Measurements from ENCODE around the gene LMTK2.
A peak's percentile ranks its signal among the peaks of the same experiment; 100 is the strongest.

LMTK2 gene

DNA sequence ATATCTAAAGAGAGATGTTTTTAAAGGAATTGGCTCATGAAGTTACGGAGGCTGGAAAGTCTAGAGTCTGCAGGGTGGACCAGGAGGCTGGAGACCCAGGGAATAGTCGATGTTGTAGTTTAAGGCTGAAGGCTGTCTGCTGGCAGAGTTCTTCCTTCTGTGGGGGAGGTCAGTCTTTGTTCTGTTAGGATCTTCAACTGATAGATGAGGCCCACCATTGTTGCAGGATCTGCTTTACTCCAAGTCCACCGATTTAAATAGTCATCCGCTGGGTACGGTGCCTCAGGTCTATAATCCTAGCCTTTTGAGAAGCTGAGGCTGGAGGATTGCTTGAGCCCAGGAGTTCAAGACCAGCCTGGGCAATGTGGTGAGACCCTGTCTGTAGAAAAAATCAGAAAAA, 50.0 kb downstream of the LMTK2 start:
- H3K9me3 ChIP-seq (ENCODE audit: insufficient read depth, low read length): no peaks in the 10 kb centered on the region
- no peaks in the 10 kb centered on the region for H3K27me3 ChIP-seq (ENCODE audit: insufficient read depth, insufficient read length)
- DNase-seq (ENCODE audit: low read depth, low spot score): no peak
- H3K36me3 ChIP-seq (ENCODE audit: insufficient read depth, insufficient read length, low read length): peaks cover 42% of the 10 kb centered on the region
- H3K4me1 ChIP-seq (ENCODE audit: insufficient read depth, insufficient read length): no peaks in the 10 kb centered on the region
- H3K9ac ChIP-seq (ENCODE audit: insufficient read length, low read depth): no peak overlapping the region
- H3K4me3 ChIP-seq (ENCODE audit: insufficient read length, low read depth): no peak overlapping the region
- TF ChIP-seq ZNF274 (IDR thresholded peaks at IDR 0.05; ENCODE audit: low read depth, low read length): no peak
- no peak for TF ChIP-seq SUZ12 (IDR thresholded peaks at IDR 0.05; ENCODE audit: extremely low read depth, insufficient read depth, insufficient read length)
- no peak for TF ChIP-seq YY1 (IDR thresholded peaks at IDR 0.05; ENCODE audit: insufficient read depth, insufficient read length)

- no peak for DNase-seq (ENCODE audit: low read depth, low spot score)
- TF ChIP-seq YY1 (IDR thresholded peaks at IDR 0.05; ENCODE audit: insufficient read depth, insufficient read length) (no peak), ZNF274 (IDR thresholded peaks at IDR 0.05; ENCODE audit: low read depth, low read length) (no peak), SUZ12 (IDR thresholded peaks at IDR 0.05; ENCODE audit: extremely low read depth, insufficient read depth, insufficient read length) (no peak)
- Histone ChIP-seq H3K4me1 (ENCODE audit: insufficient read depth, insufficient read length) (no peaks in the 10 kb centered on the region), H3K9ac (ENCODE audit: insufficient read length, low read depth) (no peak overlapping the region), H3K36me3 (ENCODE audit: insufficient read depth, insufficient read length, low read length) (peaks cover 36% of the 10 kb centered on the region), H3K27me3 (ENCODE audit: insufficient read depth, insufficient read length) (no peaks in the 10 kb centered on the region), H3K4me3 (ENCODE audit: insufficient read length, low read depth) (no peak overlapping the region), H3K9me3 (ENCODE audit: insufficient read depth, low read length) (no peaks in the 10 kb centered on the region)
Measured at GRCh38 chr7:98157761-98158160, 51.1 kb downstream of the LMTK2 start.

DNA sequence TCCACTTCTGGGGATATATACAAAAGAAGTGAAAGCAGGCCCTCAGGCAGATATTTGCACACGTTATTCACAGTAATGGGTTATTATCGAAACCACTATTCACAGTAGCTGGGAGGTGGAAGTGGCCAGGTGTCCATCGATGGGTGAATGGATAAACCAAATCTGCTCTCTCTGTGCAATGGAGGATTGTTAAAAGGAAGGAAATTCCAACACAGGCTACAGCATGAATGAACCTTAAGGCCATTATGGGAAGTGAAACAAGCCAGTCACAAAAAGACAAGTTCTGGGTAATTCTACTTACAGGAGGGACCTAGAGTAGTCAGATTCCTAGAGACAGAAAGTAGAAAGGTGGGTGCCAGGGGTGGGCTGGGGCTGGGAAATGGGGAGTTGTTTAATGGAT, 56.1 kb downstream of the LMTK2 start:
- Histone ChIP-seq H3K9me3 (ENCODE audit: insufficient read depth, low read length) (no peaks in the 10 kb centered on the region), H3K9ac (ENCODE audit: insufficient read length, low read depth) (no peak overlapping the region), H3K4me3 (ENCODE audit: insufficient read length, low read depth) (no peak overlapping the region), H3K27me3 (ENCODE audit: insufficient read depth, insufficient read length) (no peaks in the 10 kb centered on the region), H3K4me1 (ENCODE audit: insufficient read depth, insufficient read length) (no peaks in the 10 kb centered on the region), H3K36me3 (ENCODE audit: insufficient read depth, insufficient read length, low read length) (peaks cover 10% of the 10 kb centered on the region)
- DNase-seq (ENCODE audit: low read depth, low spot score): no peak
- TF ChIP-seq YY1 (IDR thresholded peaks at IDR 0.05; ENCODE audit: insufficient read depth, insufficient read length) (no peak), SUZ12 (IDR thresholded peaks at IDR 0.05; ENCODE audit: extremely low read depth, insufficient read depth, insufficient read length) (no peak), ZNF274 (IDR thresholded peaks at IDR 0.05; ENCODE audit: low read depth, low read length) (no peak)

DNA sequence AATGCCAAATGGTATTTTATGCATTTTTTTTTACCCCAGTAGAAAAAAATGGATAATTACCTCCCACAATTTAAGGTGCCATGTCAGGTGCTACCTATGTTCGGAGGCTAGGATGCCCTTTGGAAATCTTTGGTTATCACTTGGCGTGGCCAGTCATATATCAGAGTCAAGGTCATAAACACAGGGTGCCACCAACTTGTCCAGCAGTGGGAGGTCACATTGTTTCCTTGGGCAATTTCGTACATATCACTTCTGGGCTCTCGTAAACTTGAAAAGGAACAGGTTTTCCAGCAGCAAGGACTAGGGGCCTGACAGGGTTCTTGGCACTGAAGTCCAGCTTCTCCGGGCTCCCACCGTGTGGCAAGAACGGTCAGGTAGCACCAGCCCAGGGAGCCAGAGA, 56.6 kb downstream of the LMTK2 start:
- H3K27me3 ChIP-seq (ENCODE audit: insufficient read depth, insufficient read length): no peaks in the 10 kb centered on the region
- no peak for TF ChIP-seq YY1 (IDR thresholded peaks at IDR 0.05; ENCODE audit: insufficient read depth, insufficient read length)
- TF ChIP-seq SUZ12 (IDR thresholded peaks at IDR 0.05; ENCODE audit: extremely low read depth, insufficient read depth, insufficient read length): no peak
- no peak for TF ChIP-seq ZNF274 (IDR thresholded peaks at IDR 0.05; ENCODE audit: low read depth, low read length)
- no peaks in the 10 kb centered on the region for H3K4me1 ChIP-seq (ENCODE audit: insufficient read depth, insufficient read length)
- no peak for DNase-seq (ENCODE audit: low read depth, low spot score)
- H3K36me3 ChIP-seq (ENCODE audit: insufficient read depth, insufficient read length, low read length): peaks cover 10% of the 10 kb centered on the region
- H3K4me3 ChIP-seq (ENCODE audit: insufficient read length, low read depth): no peak overlapping the region
- no peaks in the 10 kb centered on the region for H3K9me3 ChIP-seq (ENCODE audit: insufficient read depth, low read length)
- H3K9ac ChIP-seq (ENCODE audit: insufficient read length, low read depth): no peak overlapping the region

- no peak for DNase-seq (ENCODE audit: low read depth, low spot score)
- Histone ChIP-seq H3K9ac (ENCODE audit: insufficient read length, low read depth) (no peak overlapping the region), H3K4me3 (ENCODE audit: insufficient read length, low read depth) (no peak overlapping the region), H3K4me1 (ENCODE audit: insufficient read depth, insufficient read length) (no peaks in the 10 kb centered on the region), H3K36me3 (ENCODE audit: insufficient read depth, insufficient read length, low read length) (peaks cover 10% of the 10 kb centered on the region), H3K27me3 (ENCODE audit: insufficient read depth, insufficient read length) (no peaks in the 10 kb centered on the region), H3K9me3 (ENCODE audit: insufficient read depth, low read length) (no peaks in the 10 kb centered on the region)
- no peak for TF ChIP-seq ZNF274 (IDR thresholded peaks at IDR 0.05; ENCODE audit: low read depth, low read length)
Measured at GRCh38 chr7:98163704-98164494, 57.2 kb downstream of the LMTK2 start.

- H3K9me3 ChIP-seq (ENCODE audit: insufficient read depth, low read length): no peaks in the 10 kb centered on the region
- H3K27me3 ChIP-seq (ENCODE audit: insufficient read depth, insufficient read length): no peaks in the 10 kb centered on the region
- H3K9ac ChIP-seq (ENCODE audit: insufficient read length, low read depth): no peak overlapping the region
- H3K4me3 ChIP-seq (ENCODE audit: insufficient read length, low read depth): no peak overlapping the region
- H3K4me1 ChIP-seq (ENCODE audit: insufficient read depth, insufficient read length): no peaks in the 10 kb centered on the region
- peak; percentile 38 for DNase-seq (ENCODE audit: low read depth, low spot score)
- no peak for TF ChIP-seq SUZ12 (IDR thresholded peaks at IDR 0.05; ENCODE audit: extremely low read depth, insufficient read depth, insufficient read length)
- no peak for TF ChIP-seq YY1 (IDR thresholded peaks at IDR 0.05; ENCODE audit: insufficient read depth, insufficient read length)
- no peak for TF ChIP-seq ZNF274 (IDR thresholded peaks at IDR 0.05; ENCODE audit: low read depth, low read length)
- H3K36me3 ChIP-seq (ENCODE audit: insufficient read depth, insufficient read length, low read length): no peaks in the 10 kb centered on the region
Measured at GRCh38 chr7:98165827-98166667, 59.4 kb downstream of the LMTK2 start.

GRCh38 chr7:98166668-98166970, 60.0 kb downstream of the LMTK2 start:
- no peak for TF ChIP-seq ZNF274 (IDR thresholded peaks at IDR 0.05; ENCODE audit: low read depth, low read length)
- no peak for TF ChIP-seq YY1 (IDR thresholded peaks at IDR 0.05; ENCODE audit: insufficient read depth, insufficient read length)
- no peak for TF ChIP-seq SUZ12 (IDR thresholded peaks at IDR 0.05; ENCODE audit: extremely low read depth, insufficient read depth, insufficient read length)
- Histone ChIP-seq H3K9me3 (ENCODE audit: insufficient read depth, low read length) (no peaks in the 10 kb centered on the region), H3K4me3 (ENCODE audit: insufficient read length, low read depth) (no peak overlapping the region), H3K36me3 (ENCODE audit: insufficient read depth, insufficient read length, low read length) (peaks cover 4% of the 10 kb centered on the region), H3K27me3 (ENCODE audit: insufficient read depth, insufficient read length) (no peaks in the 10 kb centered on the region), H3K4me1 (ENCODE audit: insufficient read depth, insufficient read length) (no peaks in the 10 kb centered on the region), H3K9ac (ENCODE audit: insufficient read length, low read depth) (no peak overlapping the region)
- DNase-seq (ENCODE audit: low read depth, low spot score): no peak
